Measurements from ENCODE around the gene IL12RB1. TPM values are rescaled to one million over a fixed set of nuclear protein-coding genes. Genes with fewer than 3 reads are reported as not detected.

IL12RB1 gene
- polyA plus RNA-seq, 2 of the 4 experiments (the other 2 are of a cell fraction): not detected

DNA sequence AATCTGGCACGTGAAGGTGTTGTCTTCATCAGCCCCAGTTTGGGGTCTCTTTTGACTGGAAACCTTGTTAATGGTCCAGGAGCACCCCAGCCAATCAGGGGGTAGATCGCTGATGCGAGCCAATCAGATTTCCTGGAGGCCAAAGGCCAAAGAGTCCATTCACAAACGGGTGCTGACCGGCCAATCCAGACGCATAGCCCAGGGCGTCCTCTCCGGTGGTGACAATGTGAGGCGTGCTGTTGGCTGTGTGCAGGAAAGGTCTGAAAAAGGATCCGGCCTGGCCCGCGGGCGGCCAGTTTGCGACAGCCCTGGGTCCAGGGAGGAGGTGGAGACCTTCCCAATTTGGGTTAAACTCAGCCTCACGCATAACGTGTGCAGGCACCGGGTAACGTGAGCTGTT is 14.0 kb upstream of the IL12RB1 start:
- no peak for DNase-seq (ENCODE audit: low read depth in 1 of 2, low spot score in 1 of 2)
- TF ChIP-seq HOXA7 (CRISPR knock-in tag; IDR thresholded peaks at IDR 0.05): no peak
- no peak for TF ChIP-seq MAFK (IDR thresholded peaks at IDR 0.05; ENCODE audit: partially characterized antibody)
- TF ChIP-seq FOSB (CRISPR knock-in tag; IDR thresholded peaks at IDR 0.05): no peak
- TF ChIP-seq CBX8 (IDR thresholded peaks at IDR 0.05): no peak
- TF ChIP-seq ATOH8 (CRISPR knock-in tag; IDR thresholded peaks at IDR 0.05; ENCODE audit: low read depth): no peak
- no peak for TF ChIP-seq RARB (CRISPR knock-in tag; IDR thresholded peaks at IDR 0.05)
- no peak for TF ChIP-seq FOSL2 (IDR thresholded peaks at IDR 0.05)
- no peak for TF ChIP-seq FOSL2 (CRISPR knock-in tag; IDR thresholded peaks at IDR 0.05)
- TF ChIP-seq JUNB (IDR thresholded peaks at IDR 0.05): no peak
- no peak for TF ChIP-seq CHD2 (IDR thresholded peaks at IDR 0.05; ENCODE audit: low read length, partially characterized antibody)
- TF ChIP-seq HEYL (CRISPR knock-in tag; IDR thresholded peaks at IDR 0.05): no peak
- no peak for TF ChIP-seq BHLHE40 (IDR thresholded peaks at IDR 0.05; ENCODE audit: low read depth, low read length)
- TF ChIP-seq, protein P1, sequence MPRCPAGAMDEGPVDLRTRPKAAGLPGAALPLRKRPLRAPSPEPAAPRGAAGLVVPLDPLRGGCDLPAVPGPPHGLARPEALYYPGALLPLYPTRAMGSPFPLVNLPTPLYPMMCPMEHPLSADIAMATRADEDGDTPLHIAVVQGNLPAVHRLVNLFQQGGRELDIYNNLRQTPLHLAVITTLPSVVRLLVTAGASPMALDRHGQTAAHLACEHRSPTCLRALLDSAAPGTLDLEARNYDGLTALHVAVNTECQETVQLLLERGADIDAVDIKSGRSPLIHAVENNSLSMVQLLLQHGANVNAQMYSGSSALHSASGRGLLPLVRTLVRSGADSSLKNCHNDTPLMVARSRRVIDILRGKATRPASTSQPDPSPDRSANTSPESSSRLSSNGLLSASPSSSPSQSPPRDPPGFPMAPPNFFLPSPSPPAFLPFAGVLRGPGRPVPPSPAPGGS (IDR thresholded peaks at IDR 0.05): no peak
- TF ChIP-seq SMC3 (IDR thresholded peaks at IDR 0.05): no peak
- TF ChIP-seq HOXB13 (CRISPR knock-in tag; IDR thresholded peaks at IDR 0.05; ENCODE audit: low read depth): no peak
- TF ChIP-seq, protein P2, sequence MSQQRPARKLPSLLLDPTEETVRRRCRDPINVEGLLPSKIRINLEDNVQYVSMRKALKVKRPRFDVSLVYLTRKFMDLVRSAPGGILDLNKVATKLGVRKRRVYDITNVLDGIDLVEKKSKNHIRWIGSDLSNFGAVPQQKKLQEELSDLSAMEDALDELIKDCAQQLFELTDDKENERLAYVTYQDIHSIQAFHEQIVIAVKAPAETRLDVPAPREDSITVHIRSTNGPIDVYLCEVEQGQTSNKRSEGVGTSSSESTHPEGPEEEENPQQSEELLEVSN (IDR thresholded peaks at IDR 0.05; ENCODE audit: borderline replicate concordance, low read depth): no peak
- TF ChIP-seq, protein P3, sequence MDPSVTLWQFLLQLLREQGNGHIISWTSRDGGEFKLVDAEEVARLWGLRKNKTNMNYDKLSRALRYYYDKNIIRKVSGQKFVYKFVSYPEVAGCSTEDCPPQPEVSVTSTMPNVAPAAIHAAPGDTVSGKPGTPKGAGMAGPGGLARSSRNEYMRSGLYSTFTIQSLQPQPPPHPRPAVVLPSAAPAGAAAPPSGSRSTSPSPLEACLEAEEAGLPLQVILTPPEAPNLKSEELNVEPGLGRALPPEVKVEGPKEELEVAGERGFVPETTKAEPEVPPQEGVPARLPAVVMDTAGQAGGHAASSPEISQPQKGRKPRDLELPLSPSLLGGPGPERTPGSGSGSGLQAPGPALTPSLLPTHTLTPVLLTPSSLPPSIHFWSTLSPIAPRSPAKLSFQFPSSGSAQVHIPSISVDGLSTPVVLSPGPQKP (IDR thresholded peaks at IDR 0.05; ENCODE audit: low read depth, low read length): no peak
- no peak for TF ChIP-seq SREBF2 (IDR thresholded peaks at IDR 0.05)
- WGBS (ENCODE audit: missing lambda C conversion rate): 90% methylated on average over 18 of the region's 18 CpGs
- no peak overlapping the region for H3K4me2 ChIP-seq
- CTCF ChIA-PET: interaction anchor here (1.4 kb wide), 1 partner anchor 67 kb away, joined by 4 read pairs; no protein-coding TSS in a partner anchor
- H3K27ac ChIP-seq: no peak overlapping the region
- peaks cover 12% of the 10 kb centered on the region for H3K4me1 ChIP-seq
- FAIRE-seq: no peak
- no peaks in the 10 kb centered on the region for H3K9me3 ChIP-seq
- POLR2A ChIA-PET: no interaction called here
- ATAC-seq: no peak
- no peak overlapping the region for H3K4me3 ChIP-seq

DNA sequence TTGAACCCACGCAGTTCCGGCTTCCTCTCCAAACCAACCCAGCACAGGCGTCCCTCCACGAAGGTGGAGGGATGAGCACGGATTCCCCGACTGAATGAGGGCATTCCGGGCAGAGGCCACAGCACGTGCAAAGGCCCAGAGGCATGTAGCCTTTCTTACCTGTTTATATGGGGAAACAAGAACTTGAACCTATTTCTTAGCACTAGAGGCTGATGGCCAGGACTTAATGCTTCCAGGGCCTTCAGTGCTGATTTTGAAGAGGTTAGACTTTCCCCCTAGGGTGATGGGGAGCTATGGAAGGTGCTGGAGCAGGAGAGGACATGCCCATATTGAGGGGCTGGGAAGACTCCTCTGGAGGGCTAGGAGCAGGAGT is 12.9 kb upstream of the IL12RB1 start:
- no peak overlapping the region for H3K4me2 ChIP-seq
- no peak overlapping the region for H3K27ac ChIP-seq
- no peak for ATAC-seq
- POLR2A ChIA-PET: no interaction called here
- no peaks in the 10 kb centered on the region for H3K9me3 ChIP-seq
- no peak for TF ChIP-seq NPAS2 (CRISPR knock-in tag; IDR thresholded peaks at IDR 0.05; ENCODE audit: borderline replicate concordance)
- no peak for TF ChIP-seq JUN (IDR thresholded peaks at IDR 0.05)
- peak; percentile 57 for TF ChIP-seq ZFP36 (IDR thresholded peaks at IDR 0.05; ENCODE audit: borderline replicate concordance, partially characterized antibody)
- no peak for TF ChIP-seq TFCP2L1 (CRISPR knock-in tag; IDR thresholded peaks at IDR 0.05)
- TF ChIP-seq, protein P3 (IDR thresholded peaks at IDR 0.05; ENCODE audit: low read depth, low read length): no peak
- no peak for TF ChIP-seq FOSL2 (IDR thresholded peaks at IDR 0.05)
- no peak for TF ChIP-seq FOSL2 (CRISPR knock-in tag; IDR thresholded peaks at IDR 0.05)
- TF ChIP-seq CEBPB (IDR thresholded peaks at IDR 0.05): no peak
- no peak for TF ChIP-seq RARB (CRISPR knock-in tag; IDR thresholded peaks at IDR 0.05)
- peak; percentile 73; the same call in 1 of the 2 replicates for TF ChIP-seq KDM1A (IDR thresholded peaks at IDR 0.05; ENCODE audit: low read depth)
- TF ChIP-seq HDAC2 (IDR thresholded peaks at IDR 0.05): peak; percentile 59; the same call in 1 of the 2 replicates
- no peak for TF ChIP-seq CHD2 (IDR thresholded peaks at IDR 0.05; ENCODE audit: low read length, partially characterized antibody)
- TF ChIP-seq FOXS1 (CRISPR knock-in tag; IDR thresholded peaks at IDR 0.05): no peak
- TF ChIP-seq MAFK (IDR thresholded peaks at IDR 0.05; ENCODE audit: partially characterized antibody): no peak
- CTCF ChIA-PET: interaction anchor here (0.6 to 1.1 kb wide), 2 partner anchors 13 to 1889 kb away, joined by 3 to 4 read pairs; no protein-coding TSS in a partner anchor
- no peak for DNase-seq (ENCODE audit: low read depth in 1 of 2, low spot score in 1 of 2)
- H3K4me1 ChIP-seq: peaks cover 12% of the 10 kb centered on the region
- WGBS (ENCODE audit: missing lambda C conversion rate): 91% methylated on average over 8 of the region's 8 CpGs
- no peak overlapping the region for H3K4me3 ChIP-seq
- no peak for FAIRE-seq

Data from A549 (cell line).